SK-N-SH (cell line): ENCODE results near the gene CBFA2T2.
"Not testable (repeated sequence)": the region's sequence is repeated elsewhere in the genome, so short reads cannot be mapped to it uniquely, and the experiment has no call there.

Experiments used
- ELF1 ChIP-seq: IDR thresholded peaks from 2 replicates; pipeline ENCODE4 v1.4.0; 2012
- EP300 ChIP-seq, 2 experiments: IDR thresholded peaks; 2 replicates each; pipeline versions ENCODE4 v1.4.0 to v1.6.1; 2012; ENCODE audit warnings: borderline replicate concordance in 1 of 2, low read depth in 1 of 2, low read length in 1 of 2
- FOXM1 ChIP-seq: IDR thresholded peaks from 2 replicates; pipeline ENCODE4 v1.4.0; 2012; ENCODE audit warnings: low read depth, mild to moderate bottlenecking
- MXI1 ChIP-seq: IDR thresholded peaks from 2 replicates; pipeline ENCODE4 v1.6.1; 2012; ENCODE audit warnings: mild to moderate bottlenecking, low read depth, low read length, improper control_type of control experiment
- POLR2AphosphoS5 ChIP-seq: IDR thresholded peaks from 2 replicates; pipeline ENCODE4 v1.6.1; 2012; ENCODE audit warnings: low read depth, low read length
- TAF1 ChIP-seq: IDR thresholded peaks from 2 replicates; pipeline ENCODE4 v1.6.1; 2012; ENCODE audit warnings: low read depth, mild to moderate bottlenecking, low read length, moderate library complexity, borderline replicate concordance
- TCF12 ChIP-seq: IDR thresholded peaks from 2 replicates; pipeline ENCODE4 v1.4.0; 2012
- TF ChIP-seq, protein P1 (sequence below): fragments of 200-600 bp; sonication (generic); IDR thresholded peaks from 2 replicates; pipeline ENCODE4 v1.6.1; 2017; ENCODE audit warnings: antibody characterized with exemption, mild to moderate bottlenecking, moderate library complexity

DNA sequence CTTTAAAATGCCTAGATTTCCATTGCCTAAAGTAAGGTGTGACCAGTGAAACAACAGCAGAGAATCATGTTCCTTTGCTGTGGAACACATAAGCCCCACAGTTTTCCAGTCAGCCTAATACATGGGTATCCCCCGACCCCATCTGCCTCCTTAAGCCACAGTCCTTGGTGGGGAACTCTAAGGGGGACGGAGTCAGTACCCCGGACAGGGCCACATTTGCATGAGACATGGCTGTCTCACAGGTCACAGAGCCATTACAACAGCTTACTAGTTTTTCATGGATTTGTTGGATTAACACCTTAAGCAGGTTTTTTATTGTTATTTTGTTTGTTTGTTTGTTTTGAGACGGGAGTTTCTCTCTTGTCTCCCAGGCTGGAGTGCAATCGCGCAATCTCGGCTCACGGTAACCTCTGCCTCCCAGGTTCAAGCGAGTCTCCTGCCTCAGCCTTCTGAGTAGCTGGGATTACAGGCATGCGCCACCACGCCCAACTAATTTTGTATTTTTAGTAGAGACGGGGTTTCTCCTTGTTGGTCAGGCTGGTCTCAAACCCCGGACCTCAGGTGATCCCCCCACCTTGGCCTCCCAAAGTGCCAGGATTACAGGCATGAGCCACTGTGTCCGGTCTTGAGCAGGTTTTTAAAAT is 157.2 kb downstream of the CBFA2T2 start:
- TF ChIP-seq, protein P1, sequence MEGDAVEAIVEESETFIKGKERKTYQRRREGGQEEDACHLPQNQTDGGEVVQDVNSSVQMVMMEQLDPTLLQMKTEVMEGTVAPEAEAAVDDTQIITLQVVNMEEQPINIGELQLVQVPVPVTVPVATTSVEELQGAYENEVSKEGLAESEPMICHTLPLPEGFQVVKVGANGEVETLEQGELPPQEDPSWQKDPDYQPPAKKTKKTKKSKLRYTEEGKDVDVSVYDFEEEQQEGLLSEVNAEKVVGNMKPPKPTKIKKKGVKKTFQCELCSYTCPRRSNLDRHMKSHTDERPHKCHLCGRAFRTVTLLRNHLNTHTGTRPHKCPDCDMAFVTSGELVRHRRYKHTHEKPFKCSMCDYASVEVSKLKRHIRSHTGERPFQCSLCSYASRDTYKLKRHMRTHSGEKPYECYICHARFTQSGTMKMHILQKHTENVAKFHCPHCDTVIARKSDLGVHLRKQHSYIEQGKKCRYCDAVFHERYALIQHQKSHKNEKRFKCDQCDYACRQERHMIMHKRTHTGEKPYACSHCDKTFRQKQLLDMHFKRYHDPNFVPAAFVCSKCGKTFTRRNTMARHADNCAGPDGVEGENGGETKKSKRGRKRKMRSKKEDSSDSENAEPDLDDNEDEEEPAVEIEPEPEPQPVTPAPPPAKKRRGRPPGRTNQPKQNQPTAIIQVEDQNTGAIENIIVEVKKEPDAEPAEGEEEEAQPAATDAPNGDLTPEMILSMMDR, result not testable (repeated sequence)
- TF ChIP-seq FOXM1; TCF12; TAF1; MXI1; EP300 (IDR thresholded peaks at IDR 0.05; ENCODE audit: borderline replicate concordance in 1 of 2, low read depth in 1 of 2, low read length in 1 of 2); POLR2AphosphoS5; ELF1: not testable (repeated sequence)
